GM21447 (cell line): ENCODE results near the gene PCTP.

Experiments
- ATAC-seq: cut with Tn5 transposase; IDR thresholded peaks from one replicate; pipeline ENCODE4 v1.9.1; 2021; ENCODE audit not compliant: unreplicated experiment

The PCTP gene

DNA sequence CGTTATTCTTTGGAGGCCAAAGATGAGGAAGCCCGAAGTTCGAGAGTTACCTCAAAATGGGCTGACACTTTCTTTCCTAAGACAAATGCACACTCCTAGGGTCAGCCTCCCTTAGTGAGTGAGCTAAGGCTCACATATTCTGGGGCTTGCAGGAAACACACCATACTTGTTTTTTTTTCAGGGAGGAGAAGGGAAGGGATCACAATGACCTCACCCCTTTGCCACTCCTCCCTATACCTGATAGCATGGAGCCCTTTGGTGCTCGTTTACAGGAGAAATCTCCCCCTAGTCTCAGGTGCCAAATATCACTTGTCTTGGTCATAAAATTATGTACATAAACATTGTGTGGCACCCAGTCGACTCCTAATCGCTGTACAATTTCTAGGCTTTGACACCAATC is 23.6 kb upstream of the PCTP start:
- ATAC-seq: no peak

DNA sequence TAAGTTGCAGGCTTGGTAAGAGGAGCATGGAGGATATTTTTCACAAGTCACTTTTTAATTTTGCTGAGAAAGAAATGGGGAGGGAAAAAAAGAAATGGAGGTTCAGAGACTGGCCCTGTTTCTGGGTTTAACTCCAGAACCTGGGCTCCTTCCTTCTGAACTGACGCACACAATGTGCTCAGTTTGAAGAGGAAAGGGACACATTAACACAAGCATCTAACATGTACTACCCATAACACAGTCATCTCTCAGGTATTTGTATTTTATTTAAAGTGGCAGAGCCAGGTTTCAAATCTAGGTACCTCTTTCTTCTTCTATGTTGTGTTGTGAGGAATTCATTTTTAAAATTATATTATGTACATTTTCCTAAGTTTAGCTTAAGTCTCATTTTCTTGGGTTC is 22.9 kb upstream of the PCTP start:
- no peak for ATAC-seq

DNA sequence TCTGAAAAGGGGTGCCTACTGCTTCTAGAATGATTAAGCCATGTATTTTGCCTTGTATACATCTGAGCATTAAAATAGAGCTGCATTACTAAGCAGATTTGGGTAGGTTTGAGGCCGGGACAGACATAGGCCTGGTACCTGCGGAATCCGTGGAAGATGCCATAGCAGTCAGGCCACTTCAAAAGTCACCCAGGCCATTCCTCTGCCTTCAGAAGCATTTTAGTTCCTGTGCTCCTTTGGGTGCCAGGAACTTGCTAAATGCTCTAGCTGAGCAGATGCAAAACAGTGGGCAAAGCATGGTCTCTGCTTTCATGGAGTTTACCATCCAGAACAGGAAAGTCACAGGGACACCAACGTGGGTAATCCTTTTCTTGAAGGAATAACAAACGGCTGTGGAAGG is 22.5 kb upstream of the PCTP start:
- ATAC-seq: no peak

GRCh38 chr17:55728833-55729232 is 22.0 kb upstream of the PCTP start:
- ATAC-seq: no peak

- ATAC-seq: no peak
These were observed 21.4 kb upstream of the PCTP start for GRCh38 chr17:55729484-55729883.

GRCh38 chr17:55730380-55730779 is 20.5 kb upstream of the PCTP start:
- no peak for ATAC-seq

DNA sequence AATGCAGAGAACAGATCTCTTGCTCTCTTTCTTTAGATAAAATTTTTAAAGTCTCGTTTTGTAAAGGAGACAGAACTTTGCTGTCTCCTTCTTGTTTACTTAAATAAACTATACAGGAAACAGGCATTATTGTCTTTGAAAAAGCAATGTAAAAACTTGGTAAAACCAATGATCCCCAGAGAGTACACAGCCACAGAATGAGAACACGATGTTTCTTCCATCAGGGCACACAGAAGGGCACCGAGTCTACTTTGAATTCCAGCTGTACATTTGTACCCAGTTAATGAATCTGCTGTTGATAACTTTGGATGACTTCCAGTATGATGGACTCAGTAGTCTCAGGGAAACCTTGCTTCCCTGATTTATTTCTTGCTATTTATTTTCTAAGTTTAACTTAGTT is 20.0 kb upstream of the PCTP start:
- ATAC-seq: no peak

DNA sequence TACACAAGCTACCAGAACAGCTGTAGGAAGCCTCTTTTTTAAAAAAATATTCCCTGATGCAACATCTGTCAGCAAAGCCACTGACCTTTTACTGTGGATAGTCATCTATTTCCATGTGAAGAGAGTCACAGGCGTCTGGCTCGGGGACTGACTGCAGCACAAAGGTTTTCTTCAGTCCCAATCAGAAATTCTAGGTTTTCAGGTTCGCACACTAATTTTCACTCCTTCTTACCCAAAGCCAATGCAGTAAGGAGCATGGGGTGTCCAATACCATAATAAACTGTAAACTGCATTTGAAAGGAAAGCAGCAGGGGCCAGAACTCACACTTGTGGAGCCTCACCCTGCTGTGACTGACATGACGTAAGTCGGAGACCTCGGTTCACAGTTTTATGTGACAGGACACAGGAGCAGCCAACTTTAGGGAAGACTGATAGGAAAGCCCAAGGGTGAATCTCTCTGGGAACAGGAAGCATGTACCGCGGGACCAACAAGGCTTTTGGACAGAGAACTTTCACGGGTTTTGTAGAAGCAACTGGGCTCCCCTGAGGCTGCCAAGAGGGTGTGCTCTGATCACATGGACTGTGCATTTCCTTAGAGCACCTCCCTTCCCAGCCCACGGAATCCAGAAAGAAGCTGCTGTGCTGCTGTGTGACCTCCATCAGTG is 19.1 kb upstream of the PCTP start:
- no peak for ATAC-seq

- ATAC-seq: no peak
These were observed 16.6 kb upstream of the PCTP start for GRCh38 chr17:55734128-55734781.

GRCh38 chr17:55735731-55736405 is 15.0 kb upstream of the PCTP start:
- ATAC-seq: no peak

DNA sequence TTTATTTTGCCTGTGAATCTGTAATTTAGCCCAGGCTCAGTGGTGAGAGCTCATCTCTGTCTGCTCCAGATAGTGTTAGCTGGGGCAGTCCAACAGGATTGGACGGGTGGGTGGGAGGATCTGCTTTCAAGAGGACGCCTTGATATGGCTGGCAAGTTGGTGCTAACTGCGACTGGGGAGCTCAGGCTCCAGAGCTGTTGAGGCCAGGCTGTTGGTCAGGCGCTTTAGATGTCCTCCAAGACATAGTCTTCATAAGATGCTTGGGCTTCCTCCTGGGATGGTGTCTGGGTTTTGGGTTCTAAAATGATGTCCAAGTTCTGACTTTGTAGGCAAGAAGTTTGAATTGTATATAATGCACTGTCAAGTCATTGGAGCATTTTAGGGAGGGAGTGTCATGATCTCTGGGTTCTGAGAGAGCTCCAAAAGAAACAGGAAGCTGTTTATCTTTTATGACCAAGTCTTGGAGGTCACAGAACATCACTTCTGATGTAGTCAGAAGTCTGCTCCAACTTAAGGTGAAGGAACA is 12.8 kb upstream of the PCTP start:
- ATAC-seq: no peak

GRCh38 chr17:55740511-55741355 is 10.1 kb upstream of the PCTP start:
- no peak for ATAC-seq

DNA sequence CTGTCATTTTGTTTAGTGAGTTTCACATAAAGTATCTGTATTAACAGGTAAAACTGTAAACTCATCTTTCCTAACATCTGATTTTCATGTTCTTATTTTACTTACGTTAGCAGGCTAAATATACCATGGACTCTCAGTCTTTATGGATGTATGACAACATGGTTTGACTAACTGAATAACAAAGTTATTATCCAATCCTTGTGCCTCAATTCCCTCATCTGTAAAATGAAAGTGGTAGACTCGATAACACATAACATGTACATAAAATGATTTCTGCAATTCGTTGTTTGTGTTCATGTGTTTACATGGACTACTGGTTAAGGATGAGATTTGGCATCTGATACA is 9.5 kb upstream of the PCTP start:
- ATAC-seq: no peak

DNA sequence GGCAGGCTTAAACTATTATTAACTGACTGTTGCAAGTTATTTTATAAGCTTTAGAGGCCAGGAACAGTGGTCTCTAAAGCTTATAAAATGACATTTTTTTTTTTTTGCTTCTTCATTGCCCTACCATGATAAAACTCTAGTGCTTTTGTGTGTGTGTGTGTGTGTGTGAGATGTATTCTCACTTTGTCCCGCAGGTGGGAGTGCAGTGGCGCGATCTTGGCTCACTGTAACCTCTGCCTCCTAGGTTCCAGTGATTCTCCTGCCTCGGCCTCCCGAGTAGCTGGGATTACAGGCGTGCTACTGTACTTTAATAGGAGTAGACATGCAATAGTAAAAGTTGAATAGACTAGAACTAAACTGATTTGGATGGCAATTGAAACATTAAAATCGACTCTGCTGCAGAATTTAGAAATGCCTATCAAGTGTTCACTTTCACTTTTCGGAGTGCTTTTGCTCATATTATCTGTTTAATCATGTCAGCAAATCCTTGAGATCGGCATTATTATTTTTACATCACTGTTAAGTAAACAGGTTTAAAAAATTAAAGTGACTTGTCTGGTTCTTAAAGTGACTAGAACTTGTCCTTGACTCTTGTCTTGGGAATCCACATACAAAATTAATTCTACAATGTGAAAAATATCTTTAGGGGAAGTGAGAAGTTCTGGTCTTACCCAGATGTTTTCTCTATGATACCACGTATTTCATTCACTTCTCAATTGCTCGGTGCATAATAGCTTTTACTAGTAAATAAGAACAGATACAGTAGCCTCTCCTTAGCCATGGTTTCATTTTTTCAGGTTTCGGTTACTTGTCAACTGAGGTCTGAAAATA is 8.4 kb upstream of the PCTP start:
- peak; percentile 89 for ATAC-seq

DNA sequence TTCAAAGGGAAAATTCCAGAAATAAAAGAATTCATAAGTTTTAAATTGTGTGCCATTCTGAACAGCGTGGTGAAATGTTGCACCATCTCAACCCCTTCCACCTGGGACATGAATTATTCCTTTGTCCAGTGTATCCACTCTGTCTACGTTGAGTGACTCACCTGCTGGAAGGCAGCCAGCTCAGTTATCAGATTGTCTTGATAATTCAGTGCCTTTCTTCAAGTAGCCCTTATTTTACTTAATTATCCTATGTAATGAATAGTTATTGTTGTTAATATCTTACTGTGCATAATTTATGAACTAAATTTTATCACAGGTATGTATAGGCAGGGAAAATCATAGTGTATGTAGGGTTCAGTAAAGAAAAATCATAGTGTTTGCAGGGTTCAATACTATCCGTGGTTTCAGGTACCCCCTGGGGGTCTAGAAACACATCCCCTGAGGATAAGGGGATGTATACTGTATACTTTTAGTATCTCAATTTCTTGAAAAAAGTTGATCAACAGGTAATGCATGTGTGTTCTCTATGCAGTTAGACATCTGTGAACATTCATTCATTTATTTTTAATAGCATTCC is 7.7 kb upstream of the PCTP start:
- peak; percentile 36 for ATAC-seq

- no peak for ATAC-seq
These were observed 5.6 kb upstream of the PCTP start for GRCh38 chr17:55745258-55745657.

GRCh38 chr17:55746466-55746865 is 4.4 kb upstream of the PCTP start:
- no peak for ATAC-seq

- no peak for ATAC-seq
These were observed 3.6 kb upstream of the PCTP start for GRCh38 chr17:55747209-55747608.

GRCh38 chr17:55748841-55749240 is 2.0 kb upstream of the PCTP start:
- ATAC-seq: no peak

- no peak for ATAC-seq
These were observed 866 bp upstream of the PCTP start for GRCh38 chr17:55749985-55750384.
